ENCODE measurements around the gene LKAAEAR1. TPM values are rescaled to one million over a fixed set of nuclear protein-coding genes. Genes with fewer than 3 reads are reported as not detected.

LKAAEAR1 gene
- total and polyA plus RNA-seq, 2 of the 13 experiments (the other 11 are each of a cell fraction or from before 2014, with no cell fraction given), result not detected

DNA sequence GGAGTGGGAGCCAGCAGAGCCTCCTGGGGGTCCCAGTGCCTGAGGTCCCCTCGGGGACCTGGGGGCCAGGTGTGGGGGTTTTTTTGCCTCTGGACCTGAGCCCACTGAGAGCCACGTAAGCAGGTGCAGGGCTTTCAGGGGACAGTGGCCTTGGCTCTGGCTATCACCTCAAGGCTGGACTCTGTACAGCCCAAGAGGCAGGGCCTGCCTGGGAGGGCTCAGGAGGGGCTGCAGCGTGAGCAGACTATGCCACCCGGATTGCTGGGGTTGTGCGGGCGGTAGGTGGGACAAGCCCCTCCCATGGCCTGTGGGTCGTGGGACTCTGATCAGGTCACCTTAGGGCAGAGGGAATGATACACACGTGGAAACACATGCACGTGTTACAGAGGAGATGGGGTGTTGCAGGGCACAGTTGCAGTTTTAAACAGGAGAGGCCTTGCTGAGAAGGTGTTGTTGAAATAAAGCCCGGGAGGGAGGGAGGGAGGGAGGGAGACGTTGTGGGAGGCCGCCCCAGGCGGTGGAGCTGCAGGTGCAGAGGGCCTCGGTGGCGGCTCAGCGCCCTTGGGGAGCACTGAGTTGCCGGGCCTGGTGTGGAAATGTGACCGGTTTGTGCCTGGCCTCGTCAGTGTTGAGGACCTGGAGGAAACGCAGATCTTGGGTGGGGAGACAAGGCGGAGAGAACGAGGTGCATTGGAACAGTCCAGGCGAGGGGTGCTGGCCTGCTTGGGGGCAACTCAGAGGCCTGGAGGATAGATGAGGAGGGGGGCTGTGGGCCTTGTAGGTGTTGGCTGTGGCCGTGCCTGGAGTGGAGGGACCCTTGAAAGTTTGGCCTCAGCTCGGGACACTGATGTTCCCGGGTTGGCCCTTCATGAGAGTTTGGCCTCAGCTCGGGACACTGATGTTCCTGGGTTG lies 18.9 kb downstream of the LKAAEAR1 start (continued):
- TF ChIP-seq, protein P1, sequence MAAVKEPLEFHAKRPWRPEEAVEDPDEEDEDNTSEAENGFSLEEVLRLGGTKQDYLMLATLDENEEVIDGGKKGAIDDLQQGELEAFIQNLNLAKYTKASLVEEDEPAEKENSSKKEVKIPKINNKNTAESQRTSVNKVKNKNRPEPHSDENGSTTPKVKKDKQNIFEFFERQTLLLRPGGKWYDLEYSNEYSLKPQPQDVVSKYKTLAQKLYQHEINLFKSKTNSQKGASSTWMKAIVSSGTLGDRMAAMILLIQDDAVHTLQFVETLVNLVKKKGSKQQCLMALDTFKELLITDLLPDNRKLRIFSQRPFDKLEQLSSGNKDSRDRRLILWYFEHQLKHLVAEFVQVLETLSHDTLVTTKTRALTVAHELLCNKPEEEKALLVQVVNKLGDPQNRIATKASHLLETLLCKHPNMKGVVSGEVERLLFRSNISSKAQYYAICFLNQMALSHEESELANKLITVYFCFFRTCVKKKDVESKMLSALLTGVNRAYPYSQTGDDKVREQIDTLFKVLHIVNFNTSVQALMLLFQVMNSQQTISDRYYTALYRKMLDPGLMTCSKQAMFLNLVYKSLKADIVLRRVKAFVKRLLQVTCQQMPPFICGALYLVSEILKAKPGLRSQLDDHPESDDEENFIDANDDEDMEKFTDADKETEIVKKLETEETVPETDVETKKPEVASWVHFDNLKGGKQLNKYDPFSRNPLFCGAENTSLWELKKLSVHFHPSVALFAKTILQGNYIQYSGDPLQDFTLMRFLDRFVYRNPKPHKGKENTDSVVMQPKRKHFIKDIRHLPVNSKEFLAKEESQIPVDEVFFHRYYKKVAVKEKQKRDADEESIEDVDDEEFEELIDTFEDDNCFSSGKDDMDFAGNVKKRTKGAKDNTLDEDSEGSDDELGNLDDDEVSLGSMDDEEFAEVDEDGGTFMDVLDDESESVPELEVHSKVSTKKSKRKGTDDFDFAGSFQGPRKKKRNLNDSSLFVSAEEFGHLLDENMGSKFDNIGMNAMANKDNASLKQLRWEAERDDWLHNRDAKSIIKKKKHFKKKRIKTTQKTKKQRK (IDR thresholded peaks at IDR 0.05; ENCODE audit: low read length), result no peak
- TF ChIP-seq, protein P2, sequence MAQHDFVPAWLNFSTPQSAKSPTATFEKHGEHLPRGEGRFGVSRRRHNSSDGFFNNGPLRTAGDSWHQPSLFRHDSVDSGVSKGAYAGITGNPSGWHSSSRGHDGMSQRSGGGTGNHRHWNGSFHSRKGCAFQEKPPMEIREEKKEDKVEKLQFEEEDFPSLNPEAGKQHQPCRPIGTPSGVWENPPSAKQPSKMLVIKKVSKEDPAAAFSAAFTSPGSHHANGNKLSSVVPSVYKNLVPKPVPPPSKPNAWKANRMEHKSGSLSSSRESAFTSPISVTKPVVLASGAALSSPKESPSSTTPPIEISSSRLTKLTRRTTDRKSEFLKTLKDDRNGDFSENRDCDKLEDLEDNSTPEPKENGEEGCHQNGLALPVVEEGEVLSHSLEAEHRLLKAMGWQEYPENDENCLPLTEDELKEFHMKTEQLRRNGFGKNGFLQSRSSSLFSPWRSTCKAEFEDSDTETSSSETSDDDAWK (CRISPR knock-in tag; IDR thresholded peaks at IDR 0.05), result no peak
- TF ChIP-seq MAZ (IDR thresholded peaks at IDR 0.05; ENCODE audit: borderline replicate concordance, low read depth, low read length) (0 out of 2 replicates have a peak, but pooled peaks have one; percentile 19), MAZ (CRISPR knock-in tag; IDR thresholded peaks at IDR 0.05; ENCODE audit: low read depth) (peak; percentile 84), SRY (CRISPR knock-in tag; IDR thresholded peaks at IDR 0.05) (0 out of 2 replicates have a peak, but pooled peaks have one; percentile 54), MIXL1 (CRISPR knock-in tag; IDR thresholded peaks at IDR 0.05) (no peak), MAF1 (CRISPR knock-in tag; IDR thresholded peaks at IDR 0.05; ENCODE audit: borderline replicate concordance) (no peak), HNF4A (CRISPR knock-in tag; IDR thresholded peaks at IDR 0.05) (peak; percentile 88), TGIF2 (CRISPR knock-in tag; IDR thresholded peaks at IDR 0.05) (no peak; the same call in 1 of the 2 replicates), ZNF562 (CRISPR knock-in tag; IDR thresholded peaks at IDR 0.05; ENCODE audit: borderline replicate concordance) (no peak), ZNF775 (CRISPR knock-in tag; IDR thresholded peaks at IDR 0.05; ENCODE audit: borderline replicate concordance) (peak; percentile 63; the same call in 1 of the 2 replicates), MEIS2 (CRISPR knock-in tag; IDR thresholded peaks at IDR 0.05) (no peak)
- TF ChIP-seq, protein P3, sequence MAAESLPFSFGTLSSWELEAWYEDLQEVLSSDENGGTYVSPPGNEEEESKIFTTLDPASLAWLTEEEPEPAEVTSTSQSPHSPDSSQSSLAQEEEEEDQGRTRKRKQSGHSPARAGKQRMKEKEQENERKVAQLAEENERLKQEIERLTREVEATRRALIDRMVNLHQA (CRISPR knock-in tag; IDR thresholded peaks at IDR 0.05), result no peak
- TF ChIP-seq, protein P4, sequence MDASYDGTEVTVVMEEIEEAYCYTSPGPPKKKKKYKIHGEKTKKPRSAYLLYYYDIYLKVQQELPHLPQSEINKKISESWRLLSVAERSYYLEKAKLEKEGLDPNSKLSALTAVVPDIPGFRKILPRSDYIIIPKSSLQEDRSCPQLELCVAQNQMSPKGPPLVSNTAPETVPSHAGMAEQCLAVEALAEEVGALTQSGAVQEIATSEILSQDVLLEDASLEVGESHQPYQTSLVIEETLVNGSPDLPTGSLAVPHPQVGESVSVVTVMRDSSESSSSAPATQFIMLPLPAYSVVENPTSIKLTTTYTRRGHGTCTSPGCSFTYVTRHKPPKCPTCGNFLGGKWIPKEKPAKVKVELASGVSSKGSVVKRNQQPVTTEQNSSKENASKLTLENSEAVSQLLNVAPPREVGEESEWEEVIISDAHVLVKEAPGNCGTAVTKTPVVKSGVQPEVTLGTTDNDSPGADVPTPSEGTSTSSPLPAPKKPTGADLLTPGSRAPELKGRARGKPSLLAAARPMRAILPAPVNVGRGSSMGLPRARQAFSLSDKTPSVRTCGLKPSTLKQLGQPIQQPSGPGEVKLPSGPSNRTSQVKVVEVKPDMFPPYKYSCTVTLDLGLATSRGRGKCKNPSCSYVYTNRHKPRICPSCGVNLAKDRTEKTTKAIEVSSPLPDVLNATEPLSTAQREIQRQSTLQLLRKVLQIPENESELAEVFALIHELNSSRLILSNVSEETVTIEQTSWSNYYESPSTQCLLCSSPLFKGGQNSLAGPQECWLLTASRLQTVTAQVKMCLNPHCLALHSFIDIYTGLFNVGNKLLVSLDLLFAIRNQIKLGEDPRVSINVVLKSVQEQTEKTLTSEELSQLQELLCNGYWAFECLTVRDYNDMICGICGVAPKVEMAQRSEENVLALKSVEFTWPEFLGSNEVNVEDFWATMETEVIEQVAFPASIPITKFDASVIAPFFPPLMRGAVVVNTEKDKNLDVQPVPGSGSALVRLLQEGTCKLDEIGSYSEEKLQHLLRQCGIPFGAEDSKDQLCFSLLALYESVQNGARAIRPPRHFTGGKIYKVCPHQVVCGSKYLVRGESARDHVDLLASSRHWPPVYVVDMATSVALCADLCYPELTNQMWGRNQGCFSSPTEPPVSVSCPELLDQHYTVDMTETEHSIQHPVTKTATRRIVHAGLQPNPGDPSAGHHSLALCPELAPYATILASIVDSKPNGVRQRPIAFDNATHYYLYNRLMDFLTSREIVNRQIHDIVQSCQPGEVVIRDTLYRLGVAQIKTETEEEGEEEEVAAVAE (CRISPR knock-in tag; IDR thresholded peaks at IDR 0.05; ENCODE audit: borderline replicate concordance), result peak; percentile 26; the same call in 1 of the 2 replicates
- TF ChIP-seq, protein P5, sequence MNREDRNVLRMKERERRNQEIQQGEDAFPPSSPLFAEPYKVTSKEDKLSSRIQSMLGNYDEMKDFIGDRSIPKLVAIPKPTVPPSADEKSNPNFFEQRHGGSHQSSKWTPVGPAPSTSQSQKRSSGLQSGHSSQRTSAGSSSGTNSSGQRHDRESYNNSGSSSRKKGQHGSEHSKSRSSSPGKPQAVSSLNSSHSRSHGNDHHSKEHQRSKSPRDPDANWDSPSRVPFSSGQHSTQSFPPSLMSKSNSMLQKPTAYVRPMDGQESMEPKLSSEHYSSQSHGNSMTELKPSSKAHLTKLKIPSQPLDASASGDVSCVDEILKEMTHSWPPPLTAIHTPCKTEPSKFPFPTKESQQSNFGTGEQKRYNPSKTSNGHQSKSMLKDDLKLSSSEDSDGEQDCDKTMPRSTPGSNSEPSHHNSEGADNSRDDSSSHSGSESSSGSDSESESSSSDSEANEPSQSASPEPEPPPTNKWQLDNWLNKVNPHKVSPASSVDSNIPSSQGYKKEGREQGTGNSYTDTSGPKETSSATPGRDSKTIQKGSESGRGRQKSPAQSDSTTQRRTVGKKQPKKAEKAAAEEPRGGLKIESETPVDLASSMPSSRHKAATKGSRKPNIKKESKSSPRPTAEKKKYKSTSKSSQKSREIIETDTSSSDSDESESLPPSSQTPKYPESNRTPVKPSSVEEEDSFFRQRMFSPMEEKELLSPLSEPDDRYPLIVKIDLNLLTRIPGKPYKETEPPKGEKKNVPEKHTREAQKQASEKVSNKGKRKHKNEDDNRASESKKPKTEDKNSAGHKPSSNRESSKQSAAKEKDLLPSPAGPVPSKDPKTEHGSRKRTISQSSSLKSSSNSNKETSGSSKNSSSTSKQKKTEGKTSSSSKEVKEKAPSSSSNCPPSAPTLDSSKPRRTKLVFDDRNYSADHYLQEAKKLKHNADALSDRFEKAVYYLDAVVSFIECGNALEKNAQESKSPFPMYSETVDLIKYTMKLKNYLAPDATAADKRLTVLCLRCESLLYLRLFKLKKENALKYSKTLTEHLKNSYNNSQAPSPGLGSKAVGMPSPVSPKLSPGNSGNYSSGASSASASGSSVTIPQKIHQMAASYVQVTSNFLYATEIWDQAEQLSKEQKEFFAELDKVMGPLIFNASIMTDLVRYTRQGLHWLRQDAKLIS (CRISPR knock-in tag; IDR thresholded peaks at IDR 0.05), result no peak

Data from HepG2 (cell line).